NK-92 (cell line): ENCODE measurements around the gene CCDC33.

Experiments
- DNase-seq: peaks from one replicate; lab custom pipeline; 2025; ENCODE audit not compliant: unreplicated experiment; lab: John Stamatoyannopoulos, UW

Gene CCDC33

GRCh38 chr15:74235962-74236361 lies at the start of gene CCDC33:
Gene CCDC33, plus strand, starts transcription at chr15:74236326. Its CDS starts 394 bp downstream, at chr15:74236720.
- no peak for DNase-seq

DNA sequence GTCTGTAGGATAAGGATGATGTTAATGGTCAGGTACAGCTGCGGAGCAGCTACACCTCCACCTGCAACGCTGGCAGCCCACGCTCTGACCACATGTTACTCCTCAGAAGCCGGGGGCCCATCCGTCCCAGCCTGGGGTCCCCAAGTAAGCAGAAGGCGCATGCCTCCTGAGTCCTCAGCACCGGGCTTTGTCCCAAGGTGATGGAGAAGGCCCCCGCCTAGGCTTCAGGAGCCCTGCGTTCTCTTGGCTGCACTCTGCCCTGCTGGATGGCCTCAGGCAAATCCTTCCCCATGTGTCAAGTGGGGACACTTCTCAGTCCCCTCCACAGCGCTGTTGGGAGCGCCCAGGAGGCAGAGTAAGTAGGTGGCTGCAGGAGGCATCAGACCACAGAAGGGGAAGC lies 47.9 kb upstream of the CCDC33 start:
- DNase-seq, result no peak

GRCh38 chr15:74191798-74192197 lies 44.3 kb upstream of the CCDC33 start:
- DNase-seq, result no peak

- DNase-seq, result no peak
These were observed 43.4 kb upstream of the CCDC33 start for GRCh38 chr15:74192751-74193150.

- DNase-seq, result no peak
These were observed 42.8 kb upstream of the CCDC33 start for GRCh38 chr15:74193299-74193718.

- DNase-seq, result no peak
These were observed 42.2 kb upstream of the CCDC33 start for GRCh38 chr15:74193905-74194304.

- DNase-seq, result no peak
These were observed 41.3 kb upstream of the CCDC33 start for GRCh38 chr15:74194572-74195559.

GRCh38 chr15:74196175-74196574 lies 40.0 kb upstream of the CCDC33 start:
- DNase-seq, result no peak

- no peak for DNase-seq
These were observed 38.8 kb upstream of the CCDC33 start for GRCh38 chr15:74197176-74197965.

- DNase-seq, result no peak
These were observed 36.9 kb upstream of the CCDC33 start for GRCh38 chr15:74199297-74199652.

- no peak for DNase-seq
These were observed 35.7 kb upstream of the CCDC33 start for GRCh38 chr15:74200412-74200815.

DNA sequence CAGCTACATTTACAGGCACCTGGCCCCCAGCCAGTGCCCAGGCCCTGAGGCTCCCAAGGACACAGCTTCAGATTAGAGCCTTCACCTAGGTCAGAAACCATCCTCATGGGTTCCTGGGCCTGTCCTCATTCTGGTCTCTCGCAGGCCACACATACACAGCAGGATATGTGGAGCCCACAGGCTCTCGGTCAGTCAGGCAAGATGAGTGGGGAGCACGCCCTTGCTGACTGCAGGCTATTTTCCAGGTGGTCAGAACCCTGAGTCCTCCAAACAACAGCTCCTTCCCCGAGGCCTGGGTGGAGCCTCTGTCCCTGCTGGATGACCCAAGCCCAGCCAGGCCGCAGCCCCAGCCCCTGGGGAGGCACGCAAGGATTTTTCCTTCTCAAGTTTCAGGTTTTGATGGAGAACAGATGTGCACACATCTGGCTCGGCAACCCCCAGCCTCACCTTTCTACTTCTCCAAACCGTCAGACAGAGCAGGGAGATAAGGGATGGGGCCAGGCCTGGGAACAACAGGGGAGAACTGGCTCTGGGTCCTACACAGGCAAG lies 35.2 kb upstream of the CCDC33 start:
- DNase-seq, result no peak

- DNase-seq, result no peak
These were observed 34.3 kb upstream of the CCDC33 start for GRCh38 chr15:74201710-74202420.

- DNase-seq, result no peak
These were observed 33.4 kb upstream of the CCDC33 start, which contains the start of gene STRA6 for GRCh38 chr15:74202452-74203401. Gene STRA6, minus strand, starts transcription at chr15:74202787. Its CDS starts 520 bp downstream, at chr15:74202267.

DNA sequence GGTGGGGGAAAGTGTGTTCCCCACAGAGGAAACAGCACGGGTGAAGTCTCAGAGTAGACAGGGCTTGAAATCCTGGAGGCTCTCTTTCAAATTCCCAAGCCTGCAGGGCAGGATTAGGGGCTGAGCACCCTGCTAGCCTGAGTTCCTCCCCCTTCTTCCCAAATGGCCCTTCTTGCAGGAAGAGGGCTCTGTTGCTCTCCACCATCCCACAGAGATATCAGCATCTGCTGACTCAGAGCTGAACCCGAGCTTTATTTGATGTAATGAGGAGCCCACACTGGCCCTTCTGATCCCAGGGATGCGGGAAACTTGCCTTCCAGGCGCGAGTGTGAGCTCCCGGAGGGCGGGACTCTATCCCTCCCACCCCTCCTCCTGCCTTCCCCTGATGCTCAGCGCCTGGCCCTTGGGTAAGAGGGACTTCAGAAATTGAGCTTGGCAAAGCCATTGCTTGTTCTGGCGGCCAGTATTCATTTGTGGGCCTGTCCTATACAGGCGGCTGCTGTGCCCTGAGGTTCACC lies 32.2 kb upstream of the CCDC33 start:
- DNase-seq, result no peak

DNA sequence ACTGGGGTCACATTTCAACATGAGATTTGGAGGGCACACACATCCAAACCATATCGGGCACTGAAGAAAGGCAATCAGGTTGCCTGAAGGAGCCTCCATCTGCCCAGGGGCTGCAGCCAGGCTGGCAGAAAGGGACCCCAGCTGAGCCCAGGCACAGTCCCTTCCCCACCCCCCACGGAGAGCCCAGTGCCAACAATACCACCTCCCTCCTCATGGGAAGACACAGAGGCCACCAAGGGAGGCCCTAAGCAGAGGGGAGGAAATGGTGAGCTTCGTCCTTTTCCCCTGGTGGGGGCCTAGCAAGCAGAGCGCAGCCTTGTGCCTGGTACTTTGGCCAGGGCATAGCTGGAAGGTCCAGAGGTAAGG lies 30.6 kb upstream of the CCDC33 start:
- DNase-seq, result no peak

GRCh38 chr15:74206801-74207281 lies 29.3 kb upstream of the CCDC33 start:
- DNase-seq, result no peak

- no peak for DNase-seq
These were observed 28.3 kb upstream of the CCDC33 start for GRCh38 chr15:74207652-74208440.

- DNase-seq, result no peak
These were observed 27.6 kb upstream of the CCDC33 start for GRCh38 chr15:74208496-74208895.
